PC-9 (cell line): Measurements from ENCODE around the gene DSCAM. TPM values are rescaled to one million over a fixed set of nuclear protein-coding genes. Genes with fewer than 3 reads are reported as not detected.

Experiments used
- BruUV-seq: library from RNA; stranded (reverse); fragments of 400-500 nt; replicated peaks from 2 replicates; lab custom pipeline; 2021; lab: Mats Ljungman, UMichigan
- CTCF ChIA-PET: fragments of 300-600 bp; sonication (Branson Sonifier 250); formaldehyde crosslinking; loops from one replicate; lab custom pipeline; 2022; ENCODE audit warnings: antibody characterized with exemption; lab: Charles Lee
- POLR2A ChIA-PET: fragments of 300-600 bp; sonication (Branson Sonifier 250); formaldehyde crosslinking; loops from one replicate; lab custom pipeline; 2022; ENCODE audit warnings: antibody characterized with exemption; ENCODE audit not compliant: unreplicated experiment; lab: Charles Lee
- DNase-seq, 2 experiments: peaks; one replicate each; pipeline versions ENCODE4 v3.0.0 to v3.0.0-alpha.2; 2015 to 2022; ENCODE audit warnings: mixed read lengths in 1 of 2
- H2AFZ ChIP-seq: fragments of 200-600 bp; sonication (generic); 2 replicates; pipeline ENCODE4 v1.8.1; 2017; ENCODE audit warnings: antibody characterized with exemption
- H3F3A ChIP-seq: fragments of 200-600 bp; sonication (generic); 2 replicates; pipeline ENCODE4 v1.8.1; 2017; ENCODE audit warnings: antibody characterized with exemption, mild to moderate bottlenecking, low read depth; ENCODE audit not compliant: insufficient read depth
- H3K27ac ChIP-seq: fragments of 200-600 bp; sonication (generic); 2 replicates; pipeline ENCODE4 v1.6.1; 2016; ENCODE audit warnings: mixed run types
- H3K27me3 ChIP-seq: fragments of 200-600 bp; sonication (generic); 2 replicates; pipeline ENCODE4 v1.6.1; 2016; ENCODE audit warnings: low read depth, mixed run types; ENCODE audit not compliant: insufficient read depth
- H3K36me3 ChIP-seq: fragments of 200-600 bp; sonication (generic); 2 replicates; pipeline ENCODE4 v1.6.1; 2016; ENCODE audit warnings: low read depth, mixed run types
- H3K4me1 ChIP-seq: fragments of 200-600 bp; sonication (generic); replicated peaks from 2 replicates; pipeline ENCODE4 v1.6.1; 2016; ENCODE audit warnings: mixed run types; ENCODE audit not compliant: insufficient read depth
- H3K4me2 ChIP-seq: fragments of 200-600 bp; sonication (generic); 2 replicates; pipeline ENCODE4 v1.6.1; 2017; ENCODE audit warnings: mixed run types
- H3K4me3 ChIP-seq: fragments of 200-600 bp; sonication (generic); 2 replicates; pipeline ENCODE4 v1.6.1; 2016; ENCODE audit warnings: mixed run types
- H3K79me2 ChIP-seq: fragments of 200-600 bp; sonication (generic); 2 replicates; pipeline ENCODE4 v1.6.1; 2017; ENCODE audit warnings: low read depth, mixed run types
- H3K9me2 ChIP-seq: fragments of 200-600 bp; sonication (generic); 2 replicates; pipeline ENCODE4 v1.8.1; 2017; ENCODE audit warnings: mild to moderate bottlenecking; ENCODE audit not compliant: insufficient read depth
- H3K9me3 ChIP-seq: fragments of 200-600 bp; sonication (generic); 2 replicates; pipeline ENCODE4 v1.8.1; 2016; ENCODE audit warnings: low read depth; ENCODE audit not compliant: insufficient read depth
- H4K20me1 ChIP-seq: fragments of 200-600 bp; sonication (generic); 2 replicates; pipeline ENCODE4 v1.8.1; 2017; ENCODE audit not compliant: insufficient read depth
- CTCF ChIP-seq: fragments of 200-600 bp; sonication (generic); conservative IDR thresholded peaks from 2 replicates; pipeline ENCODE4 v1.6.1; 2017; ENCODE audit warnings: mixed run types, antibody characterized with exemption, mild to moderate bottlenecking, moderate library complexity
- EZH2 ChIP-seq: fragments of 200-600 bp; sonication (generic); IDR thresholded peaks from 2 replicates; pipeline ENCODE4 v1.8.0; 2017; ENCODE audit warnings: antibody characterized with exemption, low read depth
- intact Hi-C: fragments of 100-400 bp; cut with micrococcal nuclease; formaldehyde crosslinking; loops from one replicate; pipeline ENCODE4 v1.10.0; 2022; ENCODE audit not compliant: unreplicated experiment
- total RNA-seq: library from RNA; stranded (reverse); gene quantifications from 2 replicates; pipeline ENCODE4 v1.2.3, GENCODE V29; 2021

The DSCAM gene
- total RNA-seq, 1 experiment from 2014 or later = not detected

GRCh38 chr21:40383951-40384350 lies 463.0 kb downstream of the DSCAM start:
- Histone ChIP-seq H4K20me1 (no peaks in the 10 kb centered on the region), H3K36me3 (no peaks in the 10 kb centered on the region), H3K4me2 (no peak overlapping the region), H3F3A (no peaks in the 10 kb centered on the region), H3K79me2 (no peaks in the 10 kb centered on the region), H3K4me3 (no peak overlapping the region), H2AFZ (no peak overlapping the region), H3K27ac (no peak overlapping the region), H3K4me1 (no peaks in the 10 kb centered on the region), H3K27me3 (0 out of 2 replicates have a peak, but pooled peaks cover 9% of the 10 kb centered on the region), H3K9me3 (no peaks in the 10 kb centered on the region), H3K9me2 (no peaks in the 10 kb centered on the region)
- BruUV-seq = no TSS peak
- DNase-seq = no peak
- intact Hi-C loops = no loop called here
- CTCF ChIA-PET = no interaction called here
- no peak for TF ChIP-seq CTCF
- TF ChIP-seq EZH2 = no peak
- POLR2A ChIA-PET = no interaction called here

- no peak for TF ChIP-seq EZH2
- no TSS peak for BruUV-seq
Measured at GRCh38 chr21:40381111-40381510, 465.8 kb downstream of the DSCAM start.

GRCh38 chr21:40379881-40380810 lies 466.8 kb downstream of the DSCAM start:
- H3F3A ChIP-seq = no peaks in the 10 kb centered on the region
- intact Hi-C loops = no loop called here
- no peak overlapping the region for H3K27ac ChIP-seq
- H4K20me1 ChIP-seq = no peaks in the 10 kb centered on the region
- DNase-seq = no peak
- BruUV-seq = no TSS peak
- no peaks in the 10 kb centered on the region for H3K9me3 ChIP-seq
- H3K4me3 ChIP-seq = no peak overlapping the region
- no peaks in the 10 kb centered on the region for H3K79me2 ChIP-seq
- H3K9me2 ChIP-seq = no peaks in the 10 kb centered on the region
- H2AFZ ChIP-seq = no peak overlapping the region
- 0 out of 2 replicates have a peak, but pooled peaks cover 9% of the 10 kb centered on the region for H3K27me3 ChIP-seq
- no peaks in the 10 kb centered on the region for H3K36me3 ChIP-seq
- no peak for TF ChIP-seq CTCF
- TF ChIP-seq EZH2 = no peak
- POLR2A ChIA-PET = no interaction called here
- no peaks in the 10 kb centered on the region for H3K4me1 ChIP-seq
- H3K4me2 ChIP-seq = no peak overlapping the region
- CTCF ChIA-PET = no interaction called here

More at GRCh38 chr21:40381111-40381510, 465.8 kb downstream of the DSCAM start:
- no peaks in the 10 kb centered on the region for H4K20me1 ChIP-seq
- no peaks in the 10 kb centered on the region for H3K9me3 ChIP-seq
- no peak overlapping the region for H3K4me2 ChIP-seq
- no peaks in the 10 kb centered on the region for H3K9me2 ChIP-seq
- no peak overlapping the region for H2AFZ ChIP-seq
- POLR2A ChIA-PET = no interaction called here
- H3F3A ChIP-seq = no peaks in the 10 kb centered on the region
- no peaks in the 10 kb centered on the region for H3K36me3 ChIP-seq
- intact Hi-C loops = no loop called here
- 0 out of 2 replicates have a peak, but pooled peaks cover 9% of the 10 kb centered on the region for H3K27me3 ChIP-seq
- H3K4me3 ChIP-seq = no peak overlapping the region
- CTCF ChIA-PET = no interaction called here
- DNase-seq = no peak
- H3K27ac ChIP-seq = no peak overlapping the region
- no peaks in the 10 kb centered on the region for H3K4me1 ChIP-seq
- H3K79me2 ChIP-seq = no peaks in the 10 kb centered on the region
